HG02571 (cell line): ENCODE data around the gene KRTAP10-5.
"Not testable (repeated sequence)": the region's sequence is repeated elsewhere in the genome, so short reads cannot be mapped to it uniquely, and the experiment has no call there.

Source experiments
- ATAC-seq: cut with Tn5 transposase; IDR thresholded peaks from one replicate; pipeline ENCODE4 v1.9.1; 2021; ENCODE audit warnings: mild to moderate bottlenecking, moderate library complexity; ENCODE audit not compliant: unreplicated experiment

The KRTAP10-5 gene

DNA sequence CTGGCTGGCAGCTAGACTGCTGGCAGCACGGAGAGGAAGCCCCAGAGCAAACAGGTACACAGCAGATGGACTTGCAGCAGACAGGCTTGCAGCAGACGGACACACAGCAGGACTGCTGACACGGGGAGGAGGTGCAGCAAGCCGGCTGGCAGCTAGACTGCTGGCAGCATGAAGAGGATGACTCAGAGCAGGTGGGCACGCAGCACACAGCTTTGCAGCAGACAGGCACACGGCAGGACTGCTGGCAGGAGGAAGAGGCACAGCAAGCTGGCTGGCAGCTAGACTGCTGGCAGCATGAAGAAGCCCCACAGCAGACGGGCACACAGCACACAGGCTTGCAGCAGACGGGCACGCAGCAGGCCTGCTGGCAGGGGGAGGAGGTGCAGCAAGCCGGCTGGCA is 29.6 kb downstream of the KRTAP10-5 start:
- ATAC-seq: no peak

DNA sequence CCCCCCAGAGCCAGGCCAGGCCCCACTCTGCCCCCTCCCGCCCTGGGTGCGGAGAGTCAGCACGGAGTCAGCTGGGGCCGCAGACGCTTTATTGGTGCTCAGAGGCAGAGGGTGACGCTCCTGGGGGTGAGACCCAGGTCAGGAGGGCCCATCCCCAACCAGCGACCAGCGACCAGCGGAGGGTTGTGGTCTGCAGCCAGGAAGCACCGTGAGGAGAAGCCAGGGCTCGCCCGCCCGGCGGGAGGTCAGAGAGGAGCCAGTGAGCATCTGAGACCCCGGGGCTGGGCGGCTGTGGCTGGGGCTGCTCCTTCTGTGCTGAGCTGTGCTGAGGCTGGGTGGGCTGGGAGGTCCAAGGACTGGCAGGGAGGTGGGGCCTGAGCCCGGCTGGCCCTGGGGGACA is 30.1 kb downstream of the KRTAP10-5 start:
- not testable (repeated sequence) for ATAC-seq

DNA sequence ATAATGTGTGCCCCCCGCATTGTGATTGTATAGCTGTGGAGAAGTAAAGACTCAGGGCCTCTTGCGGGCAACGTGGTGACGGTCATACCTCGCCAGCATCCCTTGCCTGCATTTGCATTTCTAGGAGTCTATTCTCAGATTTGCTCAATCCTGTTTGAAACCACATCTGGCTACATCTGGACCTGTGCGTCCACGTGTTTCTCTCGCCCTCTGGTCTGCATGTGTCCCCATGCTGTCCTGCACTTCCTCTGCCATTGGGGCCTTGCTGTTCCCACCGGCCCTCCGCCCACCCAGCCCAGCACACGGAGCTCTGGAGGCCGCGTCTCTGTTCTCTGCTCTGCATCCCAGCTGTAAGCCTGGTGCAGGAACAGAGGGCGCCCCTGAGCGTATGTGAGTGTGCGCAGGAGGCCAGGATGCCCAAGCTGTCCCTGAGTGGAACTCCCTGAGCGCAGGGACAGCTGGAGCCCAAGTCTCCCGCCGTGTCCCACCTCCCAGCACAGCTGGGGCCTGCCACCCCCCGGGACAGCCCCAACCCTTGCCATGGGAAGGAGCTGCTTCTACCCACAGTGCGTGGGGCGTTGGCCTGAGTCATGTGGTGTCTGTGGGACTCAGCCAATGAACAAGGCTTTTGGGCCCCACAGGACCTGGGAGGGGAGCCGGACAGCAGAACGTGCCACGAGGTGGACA is 30.7 kb downstream of the KRTAP10-5 start:
- ATAC-seq: no peak

DNA sequence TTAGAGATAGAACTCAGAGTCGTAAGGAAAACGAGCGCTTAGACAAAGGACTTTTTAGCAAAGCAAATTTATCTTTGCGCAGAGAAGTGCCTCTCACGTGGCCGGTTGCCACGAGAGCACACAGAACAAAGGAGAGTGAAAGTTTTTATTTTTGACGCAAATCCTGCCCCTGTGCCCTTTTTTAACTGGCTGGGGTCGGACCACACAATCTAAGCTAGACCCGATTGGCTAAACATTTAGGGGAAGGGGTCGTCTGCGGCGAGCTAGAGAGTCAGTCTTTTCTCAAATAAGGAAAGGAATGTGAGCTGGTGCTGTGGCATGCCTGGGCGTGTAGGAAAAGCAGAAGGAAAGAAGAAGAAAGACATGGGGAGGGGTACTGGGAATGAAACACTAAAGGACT is 31.5 kb downstream of the KRTAP10-5 start:
- no peak for ATAC-seq

- no peak for ATAC-seq
Measured at GRCh38 chr21:44548381-44548780, 32.0 kb downstream of the KRTAP10-5 start.

DNA sequence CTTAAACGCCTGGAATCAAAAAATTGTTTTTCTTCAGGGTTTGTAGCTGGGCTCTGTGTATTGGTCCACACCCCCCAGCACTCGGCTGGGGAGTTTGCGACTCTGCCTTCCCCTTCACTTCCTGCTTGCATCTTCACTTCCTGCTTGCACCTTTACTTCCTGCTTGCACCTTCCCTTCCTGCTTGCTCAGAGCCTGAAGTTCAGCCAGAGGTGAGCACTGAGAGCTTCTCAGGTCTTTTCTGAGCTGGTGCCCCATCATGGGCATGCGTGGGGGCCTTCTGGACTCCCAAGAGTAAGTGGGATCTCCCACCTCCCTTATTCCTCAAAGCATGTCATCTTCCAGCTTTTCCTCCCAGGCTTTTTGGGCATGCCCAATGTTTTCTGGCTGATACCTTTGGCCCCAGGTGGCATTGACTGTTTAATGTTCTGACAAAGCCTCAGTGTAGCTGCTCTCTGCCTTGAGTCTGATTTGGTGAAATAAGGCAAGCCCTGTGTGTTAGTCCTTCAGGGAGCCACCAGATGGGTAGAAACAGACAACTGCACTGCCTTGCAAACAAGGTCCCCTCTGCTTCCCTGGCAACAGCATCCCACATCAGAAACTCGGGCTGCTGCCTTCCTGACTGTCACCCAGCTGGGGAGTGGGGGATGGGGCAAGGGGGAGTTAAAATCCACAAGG is 32.6 kb downstream of the KRTAP10-5 start:
- ATAC-seq: no peak

GRCh38 chr21:44544566-44544965 is 35.8 kb downstream of the KRTAP10-5 start:
- ATAC-seq: no peak

DNA sequence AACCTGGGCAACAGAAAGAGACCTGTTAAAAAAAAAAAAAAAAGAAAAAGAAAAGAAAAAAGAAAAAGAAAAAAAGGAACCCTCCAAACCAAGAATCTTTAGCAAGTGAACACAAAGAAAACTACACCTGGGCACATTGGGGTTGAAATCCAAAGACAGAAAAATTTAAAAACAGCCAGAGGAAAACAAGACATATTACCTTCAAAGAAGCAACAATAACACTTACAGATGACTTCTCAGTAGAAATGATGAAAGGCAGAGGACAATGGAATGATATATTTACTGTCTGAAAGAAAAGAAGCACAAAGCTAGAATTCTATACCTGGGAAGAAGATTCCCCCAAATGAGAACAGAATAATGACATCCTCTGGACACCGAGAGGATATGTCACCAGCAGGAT is 37.7 kb downstream of the KRTAP10-5 start:
- ATAC-seq: no peak

DNA sequence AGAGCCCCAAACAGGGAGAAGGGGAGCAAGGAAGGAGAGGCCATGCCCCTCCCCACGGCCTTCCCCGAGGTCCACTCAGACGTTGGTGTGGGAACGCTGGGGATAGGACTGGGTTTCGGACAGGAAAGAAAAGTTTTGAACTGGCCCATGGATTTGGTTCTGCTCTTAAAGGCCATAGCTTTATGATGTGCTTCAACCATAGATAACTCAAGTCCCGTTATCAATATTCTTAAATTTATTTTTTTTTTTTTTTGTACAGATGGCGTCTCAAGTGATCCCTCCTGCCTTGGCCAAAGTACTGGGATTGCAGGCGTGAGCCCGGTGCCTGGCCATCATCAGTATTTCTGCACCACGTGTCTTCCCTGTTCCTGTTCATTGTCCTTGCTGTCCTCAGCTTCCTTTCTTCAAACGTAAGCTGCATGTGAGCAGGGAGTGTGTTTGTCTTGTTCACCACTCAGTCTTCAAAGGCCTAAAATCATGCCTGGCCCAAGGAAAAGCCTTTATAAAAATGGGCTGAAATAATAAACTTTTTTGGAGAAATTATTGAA is 39.6 kb downstream of the KRTAP10-5 start:
- no peak for ATAC-seq

GRCh38 chr21:44539991-44540666 is 40.3 kb downstream of the KRTAP10-5 start, which contains the start of gene KRTAP10-1:
Gene KRTAP10-1 (minus strand): TSS chr21:44540195. CDS start chr21:44540150, 45 bp downstream.
- ATAC-seq: no peak

DNA sequence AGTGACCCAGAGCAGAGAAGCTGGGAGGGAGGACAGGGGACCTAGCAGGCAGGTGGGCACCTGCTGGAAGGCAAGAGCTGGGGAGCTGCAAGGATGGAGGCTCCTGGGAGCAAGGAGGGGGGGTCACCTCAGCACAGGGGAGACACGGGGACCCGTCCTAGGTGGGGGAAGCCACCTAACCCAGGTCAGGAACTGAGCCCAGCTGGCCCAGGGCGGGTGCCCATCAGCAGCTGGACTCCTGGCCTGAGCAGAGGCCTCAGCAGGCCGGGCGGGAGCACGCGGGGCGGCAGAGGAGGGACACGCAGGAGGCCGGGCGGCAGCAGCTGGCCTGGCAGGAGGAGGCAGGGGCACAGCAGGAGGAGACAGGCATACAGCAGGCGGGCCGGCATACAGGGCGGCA is 41.4 kb downstream of the KRTAP10-5 start:
- no peak for ATAC-seq

DNA sequence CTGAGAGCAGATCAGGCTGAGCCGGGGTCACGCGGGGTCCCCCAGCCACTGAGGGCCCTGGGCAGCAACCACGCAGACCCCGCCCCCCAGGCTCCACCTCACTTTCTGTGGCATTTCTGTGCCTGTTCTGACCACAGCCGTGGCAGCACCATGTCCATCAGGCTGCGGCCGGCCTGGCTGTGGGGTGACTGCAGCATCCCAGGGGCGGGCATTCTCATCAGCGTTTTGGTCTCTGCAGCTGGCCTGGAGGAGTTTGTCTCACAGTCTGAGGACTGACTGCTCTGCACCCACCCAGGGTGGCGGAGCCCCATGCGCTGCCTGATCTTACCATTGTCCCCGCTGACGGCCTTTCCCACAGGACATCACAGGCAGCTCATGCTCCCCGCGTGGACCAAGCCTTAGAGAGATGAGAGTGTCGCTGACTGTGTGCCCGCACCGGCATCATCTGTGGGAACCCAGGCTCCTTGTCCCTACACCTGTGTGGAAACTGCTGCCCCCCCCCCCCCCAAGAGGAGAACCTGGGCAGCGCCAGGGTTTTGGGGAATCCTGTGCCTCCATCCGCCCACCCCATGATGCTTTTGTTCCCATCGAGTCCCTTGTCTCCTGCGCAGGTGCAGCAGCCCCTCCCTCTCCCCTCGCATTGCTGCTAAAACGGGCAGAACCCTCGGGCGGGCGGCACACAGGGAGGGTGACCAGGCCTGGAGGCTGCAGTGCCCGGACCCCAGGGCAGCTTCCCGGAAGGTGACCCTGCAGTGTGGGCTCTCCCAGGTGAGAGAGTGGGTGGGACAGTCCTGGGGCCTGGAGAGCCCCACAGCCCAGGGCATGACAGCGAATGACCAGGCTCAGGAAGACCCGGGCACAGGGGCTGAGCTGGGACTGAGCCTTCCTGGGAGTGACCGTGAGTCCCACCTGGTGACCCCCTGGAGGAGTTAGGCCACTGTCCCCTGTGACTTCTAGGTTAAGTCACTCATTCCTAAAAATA is 42.2 kb downstream of the KRTAP10-5 start:
- no peak for ATAC-seq

- ATAC-seq: no peak
Measured at GRCh38 chr21:44535963-44536362, 44.4 kb downstream of the KRTAP10-5 start.

DNA sequence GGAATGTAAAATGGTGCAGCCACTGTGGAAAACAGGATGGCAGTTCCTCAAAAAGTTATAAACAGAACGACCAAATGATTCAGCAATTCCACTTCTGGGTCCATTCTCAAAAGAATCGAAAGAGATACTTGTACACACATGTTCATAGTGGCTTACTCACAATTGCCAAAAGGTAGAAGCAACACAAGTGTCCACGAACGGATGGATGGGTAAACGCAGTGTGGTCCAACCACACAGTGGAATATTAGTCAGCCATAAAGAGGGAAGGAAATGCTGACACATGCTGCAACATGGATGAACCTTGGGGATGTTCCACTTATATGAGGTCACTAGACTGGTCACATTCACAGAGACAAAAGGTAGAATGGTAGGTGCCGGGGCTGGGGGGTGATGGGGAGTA is 45.7 kb downstream of the KRTAP10-5 start:
- no peak for ATAC-seq

GRCh38 chr21:44533891-44534627 is 46.3 kb downstream of the KRTAP10-5 start:
- ATAC-seq: no peak

DNA sequence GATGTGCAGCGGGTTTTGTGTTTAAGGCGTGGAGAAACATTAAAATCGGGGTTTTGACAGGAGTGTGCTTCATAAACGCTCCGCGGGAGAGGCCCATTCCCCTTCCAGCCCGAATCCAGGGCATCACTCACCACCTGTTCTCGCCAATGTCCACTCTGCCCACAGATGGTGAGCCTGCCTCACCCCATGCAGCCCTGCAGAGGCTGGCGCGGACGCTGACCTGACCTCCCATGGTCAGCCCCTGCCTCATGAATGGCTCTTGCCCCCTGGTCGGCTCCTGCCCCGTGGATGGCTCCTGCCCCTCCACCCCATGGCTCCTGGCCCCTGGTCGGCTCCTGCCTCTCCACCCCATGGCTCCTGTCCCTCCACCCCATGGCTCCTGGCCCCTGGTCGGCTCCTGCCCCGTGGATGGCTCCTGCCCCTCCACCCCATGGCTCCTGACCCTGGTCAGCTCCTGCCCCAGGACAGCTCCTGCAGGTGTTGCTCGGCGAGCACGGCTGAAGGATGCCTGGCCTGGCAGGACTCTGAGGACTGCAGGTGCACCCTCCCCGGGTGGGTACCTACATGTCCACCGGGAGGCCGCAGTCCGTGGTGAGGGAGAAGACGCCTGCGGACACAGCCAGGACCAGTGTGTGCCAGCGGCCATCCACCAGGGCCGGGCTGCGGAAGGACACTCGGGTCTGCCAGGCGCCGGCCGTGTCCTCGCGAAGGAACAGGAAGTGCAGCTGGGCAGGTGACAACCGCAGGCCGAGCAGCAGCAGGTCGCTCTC is 47.1 kb downstream of the KRTAP10-5 start:
- no peak for ATAC-seq

- no peak for ATAC-seq
Measured at GRCh38 chr21:44532712-44533111, 47.7 kb downstream of the KRTAP10-5 start.

GRCh38 chr21:44531606-44532564 is 48.5 kb downstream of the KRTAP10-5 start:
- ATAC-seq: no peak
